VCaP (cell line): Measurements from ENCODE around the gene RBM43.

Source experiments
- H3K27ac ChIP-seq: fragments of 450-650 bp; 2 replicates; pipeline ENCODE4 v1.5.1; 2017
- CTCF ChIP-seq: fragments of 450-650 bp; conservative IDR thresholded peaks from 2 replicates; pipeline ENCODE4 v1.5.1; 2017; ENCODE audit warnings: mild to moderate bottlenecking, moderate library complexity

RBM43 gene

GRCh38 chr2:151251012-151251411 is 10.7 kb downstream of the RBM43 start:
- TF ChIP-seq CTCF, result no peak
- H3K27ac ChIP-seq, result no peak overlapping the region

DNA sequence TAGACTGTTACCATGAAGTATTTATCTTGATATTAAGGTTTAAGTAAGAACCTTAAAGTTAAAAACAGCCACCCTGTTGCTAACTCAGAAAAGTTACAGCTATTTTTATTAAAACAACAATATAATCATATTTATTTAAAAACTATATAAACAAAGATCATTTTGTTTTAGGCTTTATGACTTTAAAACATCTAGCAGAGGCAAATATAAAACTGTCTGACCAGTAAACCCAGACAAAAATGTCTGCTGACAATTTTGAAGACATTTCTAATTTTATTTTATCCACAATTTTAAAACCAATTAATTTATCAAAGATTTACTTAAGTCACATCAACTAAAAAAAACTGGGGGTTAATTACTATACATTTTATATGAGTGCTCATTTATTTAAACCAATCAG is 14.2 kb downstream of the RBM43 start:
- no peak overlapping the region for H3K27ac ChIP-seq
- no peak for TF ChIP-seq CTCF

DNA sequence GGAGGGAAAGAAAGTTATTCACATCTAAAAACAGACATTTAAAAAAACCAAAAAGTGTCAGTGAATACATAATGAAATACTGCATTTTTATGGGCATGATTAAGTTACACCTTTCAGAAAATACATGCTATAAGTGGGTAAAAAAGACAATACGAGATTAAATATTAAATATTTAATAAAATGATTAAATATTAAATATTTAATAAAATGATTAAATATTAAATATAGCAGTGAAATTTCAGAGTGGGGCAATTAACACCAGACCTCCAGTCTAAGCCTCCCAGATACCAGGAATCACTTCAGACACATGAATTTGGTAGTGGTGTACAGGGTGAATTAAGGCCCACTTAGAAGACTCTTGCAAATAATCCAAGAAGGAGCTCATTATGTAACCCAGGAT is 15.5 kb downstream of the RBM43 start:
- no peak overlapping the region for H3K27ac ChIP-seq
- TF ChIP-seq CTCF, result no peak

DNA sequence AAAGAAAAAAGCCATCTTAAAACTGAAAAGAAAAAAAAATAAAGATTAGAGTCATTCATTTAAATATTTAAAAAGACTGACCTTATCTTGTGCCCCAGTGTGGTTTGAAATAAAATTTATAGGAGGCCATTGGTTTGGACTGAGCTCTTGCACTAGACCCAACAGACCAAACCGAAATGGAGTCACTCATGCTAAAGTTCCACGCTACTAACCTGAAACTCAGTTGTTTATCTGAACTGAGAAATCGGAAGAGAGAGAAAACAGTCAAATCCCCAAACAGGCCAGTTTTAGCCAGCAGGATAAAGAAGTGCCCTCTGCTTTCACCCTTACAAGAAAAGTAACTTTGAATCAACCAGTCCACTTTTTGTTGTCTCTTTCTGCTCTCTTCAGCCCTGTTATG is 18.2 kb downstream of the RBM43 start:
- H3K27ac ChIP-seq, result no peak overlapping the region
- TF ChIP-seq CTCF, result no peak

DNA sequence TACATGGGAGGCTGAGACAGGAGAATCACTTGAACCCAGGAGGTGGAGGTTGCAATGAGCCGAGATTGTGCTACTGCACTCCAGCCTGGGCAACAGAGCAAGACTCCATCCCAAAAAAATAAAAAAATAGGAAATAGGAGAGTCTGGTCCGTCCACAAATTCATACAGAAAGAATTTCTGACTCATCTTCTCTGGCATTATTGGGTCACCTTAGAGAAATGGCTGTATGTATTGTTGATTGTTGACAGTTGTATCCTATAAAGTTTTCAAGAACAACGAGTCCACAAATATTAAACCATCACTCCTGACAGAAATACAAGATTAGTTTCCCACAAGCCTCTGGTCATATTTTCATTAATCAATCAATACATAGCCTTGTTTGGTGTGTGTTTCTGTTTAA is 20.4 kb downstream of the RBM43 start:
- H3K27ac ChIP-seq, result no peak overlapping the region
- TF ChIP-seq CTCF, result no peak

DNA sequence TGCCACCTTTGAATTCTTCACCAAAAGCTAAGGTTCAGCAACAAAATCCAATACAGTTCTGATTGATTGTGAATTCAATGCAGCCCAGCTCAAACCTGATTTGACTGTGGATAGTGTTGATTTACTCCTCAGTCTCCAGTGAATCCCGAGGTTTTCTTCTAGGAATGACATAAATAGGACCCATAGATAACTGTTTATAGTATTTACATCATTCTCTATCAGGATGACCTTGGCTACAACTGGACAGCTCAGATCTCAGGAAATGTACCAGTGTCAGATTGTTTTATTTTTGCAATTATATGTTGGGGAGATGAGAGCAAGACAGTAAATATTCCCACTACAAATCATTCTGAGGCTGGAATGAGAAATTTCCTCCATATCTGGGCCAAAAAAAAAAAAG is 21.2 kb downstream of the RBM43 start:
- no peak for TF ChIP-seq CTCF
- no peak overlapping the region for H3K27ac ChIP-seq

DNA sequence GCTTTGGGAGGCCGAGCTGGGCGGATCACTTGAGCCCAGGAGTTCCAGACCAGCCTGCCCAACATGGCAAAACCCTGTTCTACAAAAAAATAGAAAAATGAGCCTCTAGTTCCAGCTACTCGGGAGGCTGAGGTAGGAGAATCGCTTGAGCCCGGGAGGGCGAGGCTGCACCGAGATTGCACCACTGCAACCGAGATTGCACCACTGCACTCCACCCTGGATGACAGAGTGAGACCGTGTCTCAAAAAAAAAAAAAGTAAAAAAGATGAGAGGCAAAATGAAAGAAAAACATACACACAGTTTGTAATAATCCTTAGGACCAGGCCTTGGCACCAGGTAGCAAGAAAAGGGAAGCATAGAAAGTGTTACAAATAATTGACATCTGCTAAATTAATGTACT is 22.0 kb downstream of the RBM43 start:
- H3K27ac ChIP-seq, result no peak overlapping the region
- no peak for TF ChIP-seq CTCF
